A549 treated with AZD9567 at 1 μM for 4 hours (cell line): ENCODE data around the gene TPST1. TPM values are rescaled to one million over a fixed set of nuclear protein-coding genes. Genes with fewer than 3 reads are reported as not detected.

ENCODE experiments used
- total RNA-seq: library from RNA; stranded (reverse); fragments of 200-300 nt; extraction: Qiagen RNA extraction; gene quantifications from 5 replicates; pipeline ENCODE4 v1.2.3, GENCODE V29; 2022; ENCODE audit not compliant: insufficient read depth

Gene TPST1
- total RNA-seq = 5.9 to 11.3 TPM (median 8.1 TPM) in 5 replicates

DNA sequence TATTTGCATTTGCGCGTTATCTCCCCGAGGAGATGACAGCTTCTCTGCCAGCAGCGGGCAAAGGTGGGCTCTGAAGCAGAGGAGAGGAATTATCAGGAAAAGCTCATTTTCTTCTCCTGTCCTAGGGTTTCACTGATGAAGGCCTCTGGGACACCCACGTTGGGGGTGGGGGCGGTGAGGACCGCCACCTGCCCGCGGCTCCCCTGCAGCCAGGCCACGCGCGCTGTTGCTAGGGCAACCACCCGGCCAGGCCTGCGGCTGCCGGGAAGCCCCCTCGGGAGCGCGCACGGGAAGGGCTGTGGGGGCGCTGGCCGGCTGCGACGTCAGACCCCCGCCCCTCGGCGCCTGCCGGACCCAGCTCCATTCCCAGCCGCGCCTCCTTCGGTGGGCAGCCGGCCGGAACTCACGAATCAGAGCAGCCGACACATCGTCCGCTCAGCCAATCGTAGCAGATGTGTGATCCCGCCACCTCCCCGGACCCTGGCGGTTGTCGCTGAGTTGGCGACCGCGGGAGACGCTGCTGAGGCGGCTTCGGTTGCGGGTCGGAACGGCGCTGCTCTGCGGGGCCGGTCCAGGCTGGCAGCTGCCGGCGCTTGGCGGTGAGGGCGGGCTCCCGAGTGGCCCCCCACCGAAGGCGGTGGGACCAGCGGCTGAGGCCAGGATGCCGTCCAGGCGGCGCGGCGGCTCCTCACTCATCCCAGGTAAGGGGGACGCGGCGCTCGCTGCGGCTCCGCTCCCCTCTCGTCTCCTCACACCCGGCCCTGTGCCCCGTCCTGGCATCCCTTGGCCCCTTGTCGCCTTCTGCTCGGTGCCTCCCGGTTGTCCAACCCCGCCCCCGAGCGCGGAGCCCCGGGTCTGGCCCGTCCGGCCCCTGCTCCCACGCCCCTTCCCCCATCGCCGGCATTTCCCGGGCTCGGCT is at the start of gene TPST1:
Gene TPST1, plus strand, starts transcription at position 513 of the 919 bp plus-strand sequence. CDS start 35,092 bp downstream, outside the sequence.

Other genes starting within 250 kb of the TPST1 start
- gene GUSB, start 223.1 kb upstream of the TPST1 start, total RNA-seq = 32.3 to 35.6 TPM (median 33.5 TPM) in 5 replicates
- 23.6 to 25.5 TPM (median 24.2 TPM) in 5 replicates for gene ASL, start 129.5 kb upstream of the TPST1 start, total RNA-seq
- gene CRCP, start 90.5 kb upstream of the TPST1 start, total RNA-seq = 25.2 to 36.2 TPM (median 26.2 TPM) in 5 replicates